Measurements from ENCODE around the gene CEP295NL. TPM values are rescaled to one million over a fixed set of nuclear protein-coding genes. Genes with fewer than 3 reads are reported as not detected.
A peak's percentile ranks its signal among the peaks of the same experiment; 100 is the strongest.

The CEP295NL gene
- total RNA-seq, 1 experiment from 2014 or later: 2.0 TPM

DNA sequence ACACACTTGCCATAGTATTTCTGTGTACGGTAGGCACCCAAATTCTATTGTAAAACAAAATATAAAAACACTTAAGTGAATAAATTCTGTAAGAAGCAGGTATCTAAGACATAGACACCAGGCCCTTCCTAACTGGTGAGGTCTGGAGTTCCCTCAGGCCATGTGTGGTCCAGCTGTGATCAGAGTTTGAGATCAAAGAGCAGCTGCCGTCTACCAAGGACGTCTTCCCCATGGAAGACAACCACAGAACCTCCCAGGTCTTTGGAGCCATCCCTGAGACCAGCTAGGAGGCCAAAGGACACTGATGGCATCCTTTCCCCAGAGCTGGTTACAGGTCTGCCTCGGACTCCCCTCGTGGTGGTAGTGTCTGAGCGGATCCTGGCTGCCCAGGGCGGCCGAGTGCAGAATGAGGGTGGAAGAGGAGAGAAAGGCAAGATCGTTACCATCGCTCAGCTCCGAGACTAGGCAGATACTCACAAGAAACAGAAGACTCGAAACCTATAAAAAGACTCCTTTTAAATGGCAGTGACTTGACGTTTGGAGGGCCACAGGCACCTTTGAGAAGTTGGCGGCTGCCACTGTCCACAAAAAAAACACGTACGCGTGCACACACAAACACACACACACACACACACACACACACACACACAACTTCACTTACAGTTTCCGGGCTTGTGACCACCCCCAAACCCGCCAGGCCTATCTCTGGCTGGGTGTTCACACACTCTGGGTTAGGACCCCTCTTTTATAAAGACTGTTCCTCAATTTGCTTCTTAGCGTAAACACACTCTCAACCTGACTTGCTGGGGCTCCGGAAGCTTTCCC lies 14.7 kb upstream of the CEP295NL start:
- intact Hi-C loops (cut with micrococcal nuclease; ENCODE audit: unreplicated experiment): no loop called here
- H3K4me3 ChIP-seq (ENCODE audit: low read depth, low read length): no peak overlapping the region
- Mint-ChIP-seq H3K4me3 (ENCODE audit: unreplicated experiment) (no peak overlapping the region), H3K4me1 (ENCODE audit: low read depth, unreplicated experiment) (peaks cover 30% of the 10 kb centered on the region), H3K9me3 (ENCODE audit: unreplicated experiment) (no peaks in the 10 kb centered on the region), H3K27ac (ENCODE audit: unreplicated experiment) (no peak overlapping the region), H3K27me3 (ENCODE audit: insufficient read depth, unreplicated experiment) (no peaks in the 10 kb centered on the region), H3K36me3 (ENCODE audit: insufficient read depth, unreplicated experiment) (peaks cover 51% of the 10 kb centered on the region)
- BruUV-seq (replicated peaks): no TSS peak
- H3K4me1 ChIP-seq: peaks cover 31% of the 10 kb centered on the region
- TF ChIP-seq, protein P1, sequence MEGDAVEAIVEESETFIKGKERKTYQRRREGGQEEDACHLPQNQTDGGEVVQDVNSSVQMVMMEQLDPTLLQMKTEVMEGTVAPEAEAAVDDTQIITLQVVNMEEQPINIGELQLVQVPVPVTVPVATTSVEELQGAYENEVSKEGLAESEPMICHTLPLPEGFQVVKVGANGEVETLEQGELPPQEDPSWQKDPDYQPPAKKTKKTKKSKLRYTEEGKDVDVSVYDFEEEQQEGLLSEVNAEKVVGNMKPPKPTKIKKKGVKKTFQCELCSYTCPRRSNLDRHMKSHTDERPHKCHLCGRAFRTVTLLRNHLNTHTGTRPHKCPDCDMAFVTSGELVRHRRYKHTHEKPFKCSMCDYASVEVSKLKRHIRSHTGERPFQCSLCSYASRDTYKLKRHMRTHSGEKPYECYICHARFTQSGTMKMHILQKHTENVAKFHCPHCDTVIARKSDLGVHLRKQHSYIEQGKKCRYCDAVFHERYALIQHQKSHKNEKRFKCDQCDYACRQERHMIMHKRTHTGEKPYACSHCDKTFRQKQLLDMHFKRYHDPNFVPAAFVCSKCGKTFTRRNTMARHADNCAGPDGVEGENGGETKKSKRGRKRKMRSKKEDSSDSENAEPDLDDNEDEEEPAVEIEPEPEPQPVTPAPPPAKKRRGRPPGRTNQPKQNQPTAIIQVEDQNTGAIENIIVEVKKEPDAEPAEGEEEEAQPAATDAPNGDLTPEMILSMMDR (IDR thresholded peaks at IDR 0.05; ENCODE audit: insufficient read depth in 1 of 2, low read depth in 1 of 2, low read length in 1 of 2, severe bottlenecking in 1 of 2, unreplicated experiment in 1 of 2): no peak
- H3K27me3 ChIP-seq (replicated peaks; ENCODE audit: control insufficient read depth, insufficient read depth, low read length): no peaks in the 10 kb centered on the region
- no peaks in the 10 kb centered on the region for H3K9me3 ChIP-seq
- DNase-seq: no peak
- ChIA-PET POLR2A (no interaction called here), CTCF (interaction anchor here (0.6 kb wide), 1 partner anchor 421 kb away, joined by 3 read pairs; no protein-coding TSS in a partner anchor)
- H3K36me3 ChIP-seq (ENCODE audit: control insufficient read depth, insufficient read depth, low read length): peaks cover 2% of the 10 kb centered on the region; the same call in 1 of the 2 replicates

DNA sequence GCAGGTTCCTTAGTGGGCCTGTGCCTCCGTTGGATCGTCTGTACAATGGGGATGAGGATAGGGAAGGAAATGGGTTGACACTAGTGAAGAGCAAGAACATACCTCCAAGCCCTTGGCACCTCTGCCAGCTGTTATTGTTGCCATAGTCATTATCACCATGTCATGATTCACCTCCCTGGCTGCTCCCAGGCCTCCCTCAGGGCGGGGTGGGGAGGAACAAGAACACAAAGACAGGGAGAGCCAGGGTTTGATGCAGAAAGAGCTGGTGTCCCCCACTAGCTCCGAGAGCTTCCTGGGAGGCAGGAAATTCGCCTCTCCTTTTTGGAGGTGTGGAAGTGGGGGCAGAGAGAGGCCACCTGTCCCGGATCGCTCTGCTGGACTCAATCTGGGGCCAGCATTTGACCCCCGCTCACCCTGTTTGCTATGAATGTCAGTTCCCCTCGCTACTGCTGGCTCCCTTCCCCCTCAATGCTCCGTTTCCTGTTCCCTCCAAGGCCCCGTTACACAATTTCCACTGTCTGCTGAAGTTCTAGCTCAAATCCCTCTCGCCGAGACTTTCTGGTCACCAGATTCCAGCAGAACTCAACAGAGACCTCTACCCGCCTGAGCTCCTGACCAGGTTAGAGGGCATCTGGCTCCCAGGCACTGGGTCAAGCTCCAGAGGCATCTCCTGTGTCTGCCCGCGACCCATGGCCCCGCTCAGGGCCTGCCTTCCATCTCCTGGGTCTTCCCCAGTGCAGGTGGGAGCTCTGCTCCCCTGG lies 13.1 kb upstream of the CEP295NL start:
- TF ChIP-seq, protein P1 (IDR thresholded peaks at IDR 0.05; ENCODE audit: insufficient read depth in 1 of 2, low read depth in 1 of 2, low read length in 1 of 2, severe bottlenecking in 1 of 2, unreplicated experiment in 1 of 2): no peak
- no TSS peak for BruUV-seq (replicated peaks)
- Mint-ChIP-seq H3K36me3 (ENCODE audit: insufficient read depth, unreplicated experiment) (peaks cover 53% of the 10 kb centered on the region), H3K4me3 (ENCODE audit: unreplicated experiment) (no peak overlapping the region), H3K9me3 (ENCODE audit: unreplicated experiment) (no peaks in the 10 kb centered on the region), H3K27ac (ENCODE audit: unreplicated experiment) (peak overlapping the region; percentile 68), H3K27me3 (ENCODE audit: insufficient read depth, unreplicated experiment) (no peaks in the 10 kb centered on the region), H3K4me1 (ENCODE audit: low read depth, unreplicated experiment) (peaks cover 29% of the 10 kb centered on the region)
- Histone ChIP-seq H3K27me3 (replicated peaks; ENCODE audit: control insufficient read depth, insufficient read depth, low read length) (no peaks in the 10 kb centered on the region), H3K4me1 (peaks cover 26% of the 10 kb centered on the region), H3K4me3 (ENCODE audit: low read depth, low read length) (no peak overlapping the region), H3K9me3 (no peaks in the 10 kb centered on the region), H3K36me3 (ENCODE audit: control insufficient read depth, insufficient read depth, low read length) (no peaks in the 10 kb centered on the region; the same call in 1 of the 2 replicates)
- intact Hi-C loops (cut with micrococcal nuclease; ENCODE audit: unreplicated experiment): no loop called here
- CTCF ChIA-PET: no interaction called here
- POLR2A ChIA-PET: no interaction called here
- DNase-seq: no peak

DNA sequence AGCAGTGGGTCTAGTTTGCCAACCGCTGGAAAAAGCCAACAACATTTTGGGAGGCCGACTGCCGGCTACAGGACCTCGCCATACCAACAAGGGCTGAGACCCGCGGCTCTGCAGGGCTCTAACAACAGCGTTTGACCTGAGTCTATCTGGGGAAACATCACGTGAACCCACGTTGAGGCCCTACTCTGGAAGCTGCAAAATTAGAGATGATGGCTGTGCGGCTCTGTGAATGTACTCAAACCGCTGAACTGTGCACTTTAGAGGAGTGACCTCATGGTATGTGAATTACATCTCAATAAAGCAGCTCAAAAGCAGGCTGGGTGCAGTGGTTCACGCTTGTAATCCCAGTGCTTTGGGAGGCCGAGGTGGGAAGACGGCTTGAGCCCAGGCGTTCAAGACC lies 10.1 kb upstream of the CEP295NL start:
- no peaks in the 10 kb centered on the region for H3K9me3 ChIP-seq
- TF ChIP-seq, protein P1 (IDR thresholded peaks at IDR 0.05; ENCODE audit: insufficient read depth in 1 of 2, low read depth in 1 of 2, low read length in 1 of 2, severe bottlenecking in 1 of 2, unreplicated experiment in 1 of 2): no peak
- no peaks in the 10 kb centered on the region for H3K36me3 ChIP-seq (ENCODE audit: control insufficient read depth, insufficient read depth, low read length)
- H3K4me1 Mint-ChIP-seq (ENCODE audit: low read depth, unreplicated experiment): peaks cover 20% of the 10 kb centered on the region
- no peaks in the 10 kb centered on the region for H3K9me3 Mint-ChIP-seq (ENCODE audit: unreplicated experiment)
- H3K36me3 Mint-ChIP-seq (ENCODE audit: insufficient read depth, unreplicated experiment): peaks cover 49% of the 10 kb centered on the region
- no peak overlapping the region for H3K4me3 ChIP-seq (ENCODE audit: low read depth, low read length)
- ChIA-PET CTCF (no interaction called here), POLR2A (no interaction called here)
- H3K27me3 Mint-ChIP-seq (ENCODE audit: insufficient read depth, unreplicated experiment): no peaks in the 10 kb centered on the region
- intact Hi-C loops (cut with micrococcal nuclease; ENCODE audit: unreplicated experiment): no loop called here
- peaks cover 13% of the 10 kb centered on the region for H3K4me1 ChIP-seq
- no peak for DNase-seq
- H3K27me3 ChIP-seq (replicated peaks; ENCODE audit: control insufficient read depth, insufficient read depth, low read length): no peaks in the 10 kb centered on the region
- no TSS peak for BruUV-seq (replicated peaks)
- no peak overlapping the region for H3K4me3 Mint-ChIP-seq (ENCODE audit: unreplicated experiment)
- H3K27ac Mint-ChIP-seq (ENCODE audit: unreplicated experiment): no peak overlapping the region
